ENCODE results near the gene MTG1. TPM values are rescaled to one million over a fixed set of nuclear protein-coding genes. Genes with fewer than 3 reads are reported as not detected.

MTG1 gene
- total and polyA plus RNA-seq, 3 experiments from 2014 or later: 38.5 to 54.6 (median 53.9) TPM

DNA sequence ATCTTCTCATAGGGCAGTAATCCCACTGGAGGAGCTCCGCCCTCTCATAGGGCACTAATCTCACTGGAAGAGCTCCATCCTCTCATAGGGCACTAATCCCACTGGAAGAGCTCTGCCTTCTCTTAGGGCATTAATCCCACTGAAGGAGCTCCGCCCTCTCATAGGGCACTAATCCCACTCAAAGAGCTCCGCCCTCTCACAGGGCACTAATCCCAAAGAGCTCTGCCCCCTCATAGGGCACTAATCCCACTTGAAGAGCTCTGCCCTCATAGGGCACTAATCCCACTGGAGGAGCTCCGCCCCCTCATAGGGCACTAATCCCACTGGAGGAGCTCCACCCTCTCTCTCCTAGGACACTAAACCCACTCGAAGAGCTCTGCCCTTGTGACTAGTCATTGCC is 32.7 kb upstream of the MTG1 start:
- no peaks in the 10 kb centered on the region for H3K9me3 ChIP-seq (ENCODE audit: low read length)
- H3K4me3 ChIP-seq (ENCODE audit: low read length): no peak overlapping the region
- Mint-ChIP-seq H3K4me1 (peaks cover 6 to 34% (median 25%) of the 10 kb centered on the region in 3 donors), H3K36me3 (peaks cover 4 to 35% (median 6%) of the 10 kb centered on the region in 3 donors), H3K4me3 (peak overlapping the region in 6 of 7 donors; percentile 36 to 79 (median 52)), H3K27ac (peak overlapping the region in 5 of 8 donors; percentile 36 to 75 (median 49)), H3K9me3 (no peaks in the 10 kb centered on the region), H3K27me3 (no peaks in the 10 kb centered on the region)
- peaks cover 6% of the 10 kb centered on the region for H3K4me1 ChIP-seq (ENCODE audit: insufficient read depth, low read length)
- CTCF ChIA-PET: interaction anchor here (0.7 to 3.5 kb wide), 5 partner anchors 9 to 53 kb away, joined by 3 to 16 read pairs (median 3); no protein-coding TSS in a partner anchor
- no peak overlapping the region for H3K27ac ChIP-seq (ENCODE audit: low read depth, low read length)
- no peaks in the 10 kb centered on the region for H3K36me3 ChIP-seq (ENCODE audit: insufficient read depth, low read length)
- POLR2A ChIA-PET: interaction anchor here (0.9 kb wide), 1 partner anchor 28 kb away, joined by 4 read pairs; no protein-coding TSS in a partner anchor
- DNase-seq: no peak
- no peaks in the 10 kb centered on the region for H3K27me3 ChIP-seq (ENCODE audit: insufficient read depth, low read length, poor library complexity, severe bottlenecking)

- peak overlapping the region in 7 of 8 donors; percentile 36 to 78 (median 70) for H3K27ac Mint-ChIP-seq
- H3K9me3 Mint-ChIP-seq: no peaks in the 10 kb centered on the region
- peaks cover 6 to 32% (median 25%) of the 10 kb centered on the region in 3 donors for H3K4me1 Mint-ChIP-seq
- no peaks in the 10 kb centered on the region for H3K9me3 ChIP-seq (ENCODE audit: low read length)
- H3K4me3 Mint-ChIP-seq: peak overlapping the region; percentile 36 to 79 (median 48)
- H3K27me3 ChIP-seq (ENCODE audit: insufficient read depth, low read length, poor library complexity, severe bottlenecking): no peaks in the 10 kb centered on the region
- ChIA-PET POLR2A (interaction anchor here (0.9 kb wide), 1 partner anchor 27 kb away, joined by 4 read pairs; no protein-coding TSS in a partner anchor), CTCF (interaction anchor here (1.0 to 3.5 kb wide), 4 partner anchors 9 to 37 kb away, joined by 3 to 16 read pairs (median 3); no protein-coding TSS in a partner anchor)
- no peaks in the 10 kb centered on the region for H3K36me3 ChIP-seq (ENCODE audit: insufficient read depth, low read length)
- no peak overlapping the region for H3K27ac ChIP-seq (ENCODE audit: low read depth, low read length)
- peaks cover 4 to 40% (median 6%) of the 10 kb centered on the region in 3 donors for H3K36me3 Mint-ChIP-seq
- H3K4me3 ChIP-seq (ENCODE audit: low read length): no peak overlapping the region
- peaks cover under 1% of the 10 kb centered on the region for H3K4me1 ChIP-seq (ENCODE audit: insufficient read depth, low read length)
- no peak for DNase-seq
- H3K27me3 Mint-ChIP-seq: no peaks in the 10 kb centered on the region
Measured at GRCh38 chr10:133361773-133362441, 32.0 kb upstream of the MTG1 start.

DNA sequence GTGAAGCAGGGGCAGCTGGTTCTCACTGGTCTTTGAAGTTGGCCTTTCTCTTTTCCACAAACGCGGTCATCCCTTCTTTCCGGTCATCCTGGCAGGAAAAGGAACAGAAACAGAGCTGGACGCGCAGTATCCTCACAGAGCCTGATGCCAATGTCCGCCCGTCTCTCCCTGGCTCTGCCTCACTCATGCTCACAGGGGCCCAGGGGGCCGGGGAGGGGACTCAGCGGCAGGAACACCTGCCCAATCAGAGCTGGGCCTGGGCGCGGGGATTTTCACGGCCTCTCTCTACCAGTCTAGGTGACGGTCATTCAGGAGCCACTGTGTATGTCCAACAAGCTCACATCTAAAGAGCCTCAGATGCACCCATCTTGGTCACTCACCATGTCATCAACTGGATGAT is 31.1 kb upstream of the MTG1 start:
- no peaks in the 10 kb centered on the region for H3K36me3 ChIP-seq (ENCODE audit: insufficient read depth, low read length)
- H3K4me1 ChIP-seq (ENCODE audit: insufficient read depth, low read length): no peaks in the 10 kb centered on the region
- Mint-ChIP-seq H3K9me3 (no peaks in the 10 kb centered on the region), H3K4me3 (peak overlapping the region in 1 of 7 donors; percentile 40), H3K36me3 (peaks cover 6 to 44% (median 6%) of the 10 kb centered on the region in 3 donors), H3K4me1 (peaks cover 6 to 32% (median 25%) of the 10 kb centered on the region in 3 donors), H3K27ac (no peak overlapping the region), H3K27me3 (no peaks in the 10 kb centered on the region)
- CTCF ChIA-PET: no interaction called here
- DNase-seq: no peak
- H3K9me3 ChIP-seq (ENCODE audit: low read length): no peaks in the 10 kb centered on the region
- H3K27ac ChIP-seq (ENCODE audit: low read depth, low read length): no peak overlapping the region
- no peak overlapping the region for H3K4me3 ChIP-seq (ENCODE audit: low read length)
- POLR2A ChIA-PET: no interaction called here
- no peaks in the 10 kb centered on the region for H3K27me3 ChIP-seq (ENCODE audit: insufficient read depth, low read length, poor library complexity, severe bottlenecking)

- Histone ChIP-seq H3K4me3 (ENCODE audit: low read length) (no peak overlapping the region), H3K9me3 (ENCODE audit: low read length) (no peaks in the 10 kb centered on the region), H3K4me1 (ENCODE audit: insufficient read depth, low read length) (no peaks in the 10 kb centered on the region), H3K36me3 (ENCODE audit: insufficient read depth, low read length) (peaks cover 10% of the 10 kb centered on the region), H3K27me3 (ENCODE audit: insufficient read depth, low read length, poor library complexity, severe bottlenecking) (no peaks in the 10 kb centered on the region), H3K27ac (ENCODE audit: low read depth, low read length) (no peak overlapping the region)
- ChIA-PET POLR2A (no interaction called here), CTCF (no interaction called here)
- peaks cover 6 to 61% (median 8%) of the 10 kb centered on the region in 3 donors for H3K36me3 Mint-ChIP-seq
- no peaks in the 10 kb centered on the region for H3K9me3 Mint-ChIP-seq
- H3K27ac Mint-ChIP-seq: peak overlapping the region in 2 of 8 donors; percentile 54 to 56
- no peaks in the 10 kb centered on the region for H3K27me3 Mint-ChIP-seq
- no peak for DNase-seq
- H3K4me3 Mint-ChIP-seq: no peak overlapping the region
- H3K4me1 Mint-ChIP-seq: peaks cover 6 to 25% (median 24%) of the 10 kb centered on the region in 3 donors
Measured at GRCh38 chr10:133364645-133365431, 29.1 kb upstream of the MTG1 start.

- no peaks in the 10 kb centered on the region for H3K9me3 Mint-ChIP-seq
- Histone ChIP-seq H3K4me3 (ENCODE audit: low read length) (no peak overlapping the region), H3K27ac (ENCODE audit: low read depth, low read length) (no peak overlapping the region), H3K36me3 (ENCODE audit: insufficient read depth, low read length) (peaks cover 10% of the 10 kb centered on the region), H3K27me3 (ENCODE audit: insufficient read depth, low read length, poor library complexity, severe bottlenecking) (no peaks in the 10 kb centered on the region), H3K9me3 (ENCODE audit: low read length) (no peaks in the 10 kb centered on the region), H3K4me1 (ENCODE audit: insufficient read depth, low read length) (no peaks in the 10 kb centered on the region)
- H3K4me3 Mint-ChIP-seq: no peak overlapping the region
- H3K27ac Mint-ChIP-seq: no peak overlapping the region
- POLR2A ChIA-PET: no interaction called here
- H3K4me1 Mint-ChIP-seq: peaks cover 4 to 17% (median 17%) of the 10 kb centered on the region in 3 donors
- CTCF ChIA-PET: no interaction called here
- no peaks in the 10 kb centered on the region for H3K27me3 Mint-ChIP-seq
- H3K36me3 Mint-ChIP-seq: peaks cover 6 to 69% (median 9%) of the 10 kb centered on the region in 3 donors
- DNase-seq: no peak
Measured at GRCh38 chr10:133365461-133366129, 28.4 kb upstream of the MTG1 start.

DNA sequence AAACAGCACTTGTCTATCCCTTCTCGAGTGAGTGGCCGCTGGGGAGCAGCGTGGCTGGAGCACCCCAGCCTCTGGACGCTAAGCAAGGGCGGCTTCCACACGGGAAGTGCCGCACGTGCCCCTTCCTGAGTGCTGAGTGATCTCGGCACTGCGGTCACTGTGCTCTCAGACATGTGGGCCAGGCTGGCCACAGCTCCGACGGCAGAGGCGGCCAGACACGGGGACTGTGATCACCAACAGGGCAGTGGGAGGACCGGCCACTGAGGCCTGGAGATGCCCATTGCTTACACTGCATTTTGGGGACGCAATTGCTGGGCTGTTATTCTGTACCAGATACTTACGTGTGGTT is 27.9 kb upstream of the MTG1 start:
- CTCF ChIA-PET: no interaction called here
- Mint-ChIP-seq H3K9me3 (no peaks in the 10 kb centered on the region), H3K36me3 (peaks cover 6 to 71% (median 10%) of the 10 kb centered on the region in 3 donors), H3K27ac (peak overlapping the region in 1 of 8 donors; percentile 30), H3K27me3 (no peaks in the 10 kb centered on the region), H3K4me3 (no peak overlapping the region), H3K4me1 (peaks cover 4 to 12% (median 12%) of the 10 kb centered on the region in 3 donors)
- no peak overlapping the region for H3K4me3 ChIP-seq (ENCODE audit: low read length)
- POLR2A ChIA-PET: no interaction called here
- no peaks in the 10 kb centered on the region for H3K27me3 ChIP-seq (ENCODE audit: insufficient read depth, low read length, poor library complexity, severe bottlenecking)
- H3K4me1 ChIP-seq (ENCODE audit: insufficient read depth, low read length): no peaks in the 10 kb centered on the region
- DNase-seq: no peak
- H3K9me3 ChIP-seq (ENCODE audit: low read length): no peaks in the 10 kb centered on the region
- no peak overlapping the region for H3K27ac ChIP-seq (ENCODE audit: low read depth, low read length)
- peaks cover 10% of the 10 kb centered on the region for H3K36me3 ChIP-seq (ENCODE audit: insufficient read depth, low read length)

- Mint-ChIP-seq H3K4me1 (peaks cover 2 to 8% (median 6%) of the 10 kb centered on the region in 3 donors), H3K36me3 (peaks cover 6 to 74% (median 10%) of the 10 kb centered on the region in 3 donors), H3K4me3 (no peak overlapping the region), H3K27ac (no peak overlapping the region), H3K9me3 (no peaks in the 10 kb centered on the region), H3K27me3 (no peaks in the 10 kb centered on the region)
- POLR2A ChIA-PET: no interaction called here
- CTCF ChIA-PET: interaction anchor here (1.3 kb wide), 1 partner anchor 26 kb away, joined by 3 read pairs; no protein-coding TSS in a partner anchor
- Histone ChIP-seq H3K4me1 (ENCODE audit: insufficient read depth, low read length) (no peaks in the 10 kb centered on the region), H3K27me3 (ENCODE audit: insufficient read depth, low read length, poor library complexity, severe bottlenecking) (no peaks in the 10 kb centered on the region), H3K4me3 (ENCODE audit: low read length) (no peak overlapping the region), H3K36me3 (ENCODE audit: insufficient read depth, low read length) (peaks cover 10% of the 10 kb centered on the region), H3K9me3 (ENCODE audit: low read length) (no peaks in the 10 kb centered on the region), H3K27ac (ENCODE audit: low read depth, low read length) (no peak overlapping the region)
- DNase-seq: peak in 1 of 5 donors; percentile 33
Measured at GRCh38 chr10:133366751-133367150, 27.2 kb upstream of the MTG1 start.
